ENCODE results near the gene STAG1. TPM values are rescaled to one million over a fixed set of nuclear protein-coding genes. Genes with fewer than 3 reads are reported as not detected.
"Not testable (repeated sequence)": the region's sequence is repeated elsewhere in the genome, so short reads cannot be mapped to it uniquely, and the experiment has no call there.

Gene STAG1
- polyA plus RNA-seq, 2 of the 4 experiments (the other 2 are of a cell fraction), result 12.8 to 19.2 TPM

DNA sequence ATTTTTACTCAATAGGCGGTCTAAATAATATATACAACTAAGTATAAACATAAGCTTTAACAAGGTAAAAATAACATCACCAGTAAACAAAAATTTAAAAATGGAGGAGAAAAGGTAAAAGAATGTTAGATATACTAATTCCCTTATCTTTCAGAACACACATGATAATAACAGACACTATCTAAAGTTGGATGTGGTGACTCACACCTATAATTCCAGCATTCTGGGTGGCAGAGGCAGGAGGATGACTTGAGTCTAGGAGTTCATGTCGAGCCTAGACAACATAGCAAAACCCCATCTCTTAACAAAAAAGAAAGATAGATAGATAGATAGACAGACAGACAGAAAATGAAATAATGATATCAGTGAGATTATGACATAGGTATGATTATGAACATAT lies 85.1 kb downstream of the STAG1 start:
- no peak for FAIRE-seq
- no peak for DNase-seq (ENCODE audit: low read depth in 1 of 2, low spot score in 1 of 2)
- H3K27ac ChIP-seq, result no peak overlapping the region
- peak overlapping the region; percentile 26; the same call in 1 of the 3 replicates for H3K4me2 ChIP-seq
- ChIA-PET CTCF (no interaction called here), POLR2A (no interaction called here)
- peaks cover 15% of the 10 kb centered on the region; the same call in 2 of the 3 replicates for H3K4me1 ChIP-seq
- ATAC-seq, result no peak
- no peaks in the 10 kb centered on the region for H3K9me3 ChIP-seq
- TF ChIP-seq HOXB5 (CRISPR knock-in tag; IDR thresholded peaks at IDR 0.05) (no peak), CHD2 (IDR thresholded peaks at IDR 0.05; ENCODE audit: low read length, partially characterized antibody) (no peak), EP300 (IDR thresholded peaks at IDR 0.05) (no peak), EHF (CRISPR knock-in tag; IDR thresholded peaks at IDR 0.05) (no peak), POLR2A (IDR thresholded peaks at IDR 0.05; ENCODE audit: low read length) (no peak), KDM1A (IDR thresholded peaks at IDR 0.05; ENCODE audit: low read depth) (no peak), NPAS2 (CRISPR knock-in tag; IDR thresholded peaks at IDR 0.05; ENCODE audit: borderline replicate concordance) (no peak)
- TF ChIP-seq, protein P1, sequence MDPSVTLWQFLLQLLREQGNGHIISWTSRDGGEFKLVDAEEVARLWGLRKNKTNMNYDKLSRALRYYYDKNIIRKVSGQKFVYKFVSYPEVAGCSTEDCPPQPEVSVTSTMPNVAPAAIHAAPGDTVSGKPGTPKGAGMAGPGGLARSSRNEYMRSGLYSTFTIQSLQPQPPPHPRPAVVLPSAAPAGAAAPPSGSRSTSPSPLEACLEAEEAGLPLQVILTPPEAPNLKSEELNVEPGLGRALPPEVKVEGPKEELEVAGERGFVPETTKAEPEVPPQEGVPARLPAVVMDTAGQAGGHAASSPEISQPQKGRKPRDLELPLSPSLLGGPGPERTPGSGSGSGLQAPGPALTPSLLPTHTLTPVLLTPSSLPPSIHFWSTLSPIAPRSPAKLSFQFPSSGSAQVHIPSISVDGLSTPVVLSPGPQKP (IDR thresholded peaks at IDR 0.05; ENCODE audit: low read depth, low read length), result no peak
- TF ChIP-seq, protein P2, sequence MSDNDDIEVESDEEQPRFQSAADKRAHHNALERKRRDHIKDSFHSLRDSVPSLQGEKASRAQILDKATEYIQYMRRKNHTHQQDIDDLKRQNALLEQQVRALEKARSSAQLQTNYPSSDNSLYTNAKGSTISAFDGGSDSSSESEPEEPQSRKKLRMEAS (IDR thresholded peaks at IDR 0.05), result no peak
- H3K4me3 ChIP-seq, result no peak overlapping the region
- 76% methylated on average over 2 of the region's 2 CpGs for WGBS (ENCODE audit: missing lambda C conversion rate)

DNA sequence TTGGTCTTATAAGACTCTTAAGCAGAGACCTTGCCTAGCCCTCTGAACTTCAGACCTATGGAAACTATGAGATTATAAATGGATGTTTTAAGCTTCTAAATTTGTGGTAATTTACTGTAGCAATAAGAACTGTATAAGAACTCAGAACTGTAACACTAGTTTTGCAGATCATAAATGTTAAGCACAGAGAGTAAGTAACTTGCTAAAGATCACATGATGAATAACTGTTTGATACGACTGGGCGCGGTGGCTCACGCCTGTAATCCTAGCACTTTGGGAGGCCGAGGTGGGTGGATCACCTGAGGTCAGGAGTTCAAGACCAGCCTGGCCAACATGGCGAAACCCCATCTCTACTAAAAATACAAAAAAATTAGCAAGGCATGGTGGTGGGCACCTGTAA lies 85.9 kb downstream of the STAG1 start:
- H3K9me3 ChIP-seq; ATAC-seq; H3K4me2 ChIP-seq; DNase-seq (ENCODE audit: low read depth in 1 of 2, low spot score in 1 of 2); H3K4me3 ChIP-seq; FAIRE-seq; POLR2A ChIA-PET; H3K27ac ChIP-seq: not testable (repeated sequence)
- CTCF ChIA-PET, result interaction anchor here (0.6 to 0.8 kb wide), 2 partner anchors 86 to 287 kb away, joined by 4 read pairs; partner anchors contain the start of gene STAG1
- peaks cover 12% of the 10 kb centered on the region; the same call in 2 of the 3 replicates for H3K4me1 ChIP-seq
- 94% methylated on average over 6 of the region's 6 CpGs for WGBS (ENCODE audit: missing lambda C conversion rate)

DNA sequence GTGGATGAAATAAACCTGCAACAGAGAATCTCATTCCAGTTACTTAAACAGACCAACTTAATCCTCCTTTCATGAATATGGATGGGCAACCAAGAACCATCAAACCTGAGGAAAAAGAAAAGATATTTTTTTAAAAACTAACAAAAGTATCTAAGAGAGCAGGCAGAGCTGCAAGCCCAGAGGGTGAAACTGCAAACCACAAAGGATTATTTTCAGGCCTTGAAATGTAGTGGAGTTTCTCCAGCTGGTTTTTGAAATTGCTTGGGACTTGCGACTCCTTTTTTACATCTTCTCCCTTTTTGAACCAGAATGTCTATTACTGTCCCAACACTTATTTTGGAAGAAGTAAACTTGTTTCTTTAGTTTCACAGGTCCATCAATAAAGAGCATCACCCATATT lies 87.4 kb downstream of the STAG1 start:
- H3K9me3 ChIP-seq, result no peaks in the 10 kb centered on the region
- peaks cover 15% of the 10 kb centered on the region; the same call in 2 of the 3 replicates for H3K4me1 ChIP-seq
- ATAC-seq (no peak), FAIRE-seq (no peak), DNase-seq (ENCODE audit: low read depth in 1 of 2, low spot score in 1 of 2) (no peak)
- H3K27ac ChIP-seq, result no peak overlapping the region
- CTCF ChIA-PET, result no interaction called here
- H3K4me2 ChIP-seq, result no peak overlapping the region
- POLR2A ChIA-PET, result no interaction called here
- 97% methylated on average over 1 of the region's 1 CpG for whole genome bisulfite sequencing (ENCODE audit: missing lambda C conversion rate)
- H3K4me3 ChIP-seq, result no peak overlapping the region
- TF ChIP-seq TFCP2L1 (CRISPR knock-in tag; IDR thresholded peaks at IDR 0.05) (no peak), SMC3 (IDR thresholded peaks at IDR 0.05) (no peak), CHD4 (IDR thresholded peaks at IDR 0.05; ENCODE audit: borderline replicate concordance) (no peak)

DNA sequence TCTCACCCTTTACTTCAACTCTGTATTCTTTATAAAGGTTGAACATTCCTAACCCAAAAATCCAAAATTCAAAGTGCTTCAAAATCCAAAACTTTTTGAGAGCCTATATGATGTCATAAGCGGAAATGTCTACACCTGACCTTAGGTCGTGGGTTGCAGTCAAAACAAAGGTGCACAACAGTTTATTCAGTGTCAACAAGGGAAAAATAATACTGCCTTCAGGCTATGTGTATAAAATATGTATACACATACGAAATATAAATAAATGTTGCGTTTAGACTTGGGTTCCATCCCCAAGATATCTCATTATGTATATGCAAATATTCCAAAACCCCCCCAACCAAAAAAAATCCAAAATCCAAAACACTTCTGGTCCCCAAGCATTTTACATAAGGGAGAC lies 90.9 kb downstream of the STAG1 start:
- Histone ChIP-seq H3K4me2 (no peak overlapping the region), H3K9me3 (no peaks in the 10 kb centered on the region), H3K4me1 (peaks cover 6% of the 10 kb centered on the region; the same call in 1 of the 3 replicates), H3K27ac (no peak overlapping the region), H3K4me3 (no peak overlapping the region)
- FAIRE-seq (no peak), ATAC-seq (no peak), DNase-seq (ENCODE audit: low read depth in 1 of 2, low spot score in 1 of 2) (no peak)
- POLR2A ChIA-PET, result no interaction called here
- TF ChIP-seq KDM5A (IDR thresholded peaks at IDR 0.05), result no peak
- TF ChIP-seq ZSCAN20 (CRISPR knock-in tag; IDR thresholded peaks at IDR 0.05), result no peak
- TF ChIP-seq ZNF302 (CRISPR knock-in tag; IDR thresholded peaks at IDR 0.05), result no peak
- TF ChIP-seq SREBF2 (IDR thresholded peaks at IDR 0.05), result no peak
- TF ChIP-seq PHF8 (IDR thresholded peaks at IDR 0.05; ENCODE audit: borderline replicate concordance, low read depth), result no peak
- TF ChIP-seq, protein P3, sequence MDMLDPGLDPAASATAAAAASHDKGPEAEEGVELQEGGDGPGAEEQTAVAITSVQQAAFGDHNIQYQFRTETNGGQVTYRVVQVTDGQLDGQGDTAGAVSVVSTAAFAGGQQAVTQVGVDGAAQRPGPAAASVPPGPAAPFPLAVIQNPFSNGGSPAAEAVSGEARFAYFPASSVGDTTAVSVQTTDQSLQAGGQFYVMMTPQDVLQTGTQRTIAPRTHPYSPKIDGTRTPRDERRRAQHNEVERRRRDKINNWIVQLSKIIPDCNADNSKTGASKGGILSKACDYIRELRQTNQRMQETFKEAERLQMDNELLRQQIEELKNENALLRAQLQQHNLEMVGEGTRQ (IDR thresholded peaks at IDR 0.05), result no peak
- no peak for TF ChIP-seq EP300 (IDR thresholded peaks at IDR 0.05)
- TF ChIP-seq HOXB13 (CRISPR knock-in tag; IDR thresholded peaks at IDR 0.05; ENCODE audit: low read depth), result no peak
- CTCF ChIA-PET, result no interaction called here
- WGBS (ENCODE audit: missing lambda C conversion rate), result 73% methylated on average over 4 of the region's 4 CpGs
